Heart left ventricle (tissue), 16 donors: ENCODE results near the gene SLC22A23. TPM values are rescaled to one million over a fixed set of nuclear protein-coding genes. Genes with fewer than 3 reads are reported as not detected.

Source experiments
- ATAC-seq, 4 donors: fragments of 200-7000 bp; cut with Tn5 transposase; one replicate each; pipeline ENCODE4 v1.9.1; 2020 to 2022; ENCODE audit warnings: moderate library complexity in 4 of 4, mild to moderate bottlenecking in 3 of 4, moderate number of reproducible peaks in 1 of 4
- DNase-seq, 5 donors: peaks; one replicate each; pipeline ENCODE4 v3.0.0-alpha.2; 2020
- H3K27ac ChIP-seq, 12 donors: fragments of 200-600 bp; sonication (generic) in 4 of 12; one replicate each; pipeline versions ENCODE4 v1.5.0 to v1.8.0; 2016 to 2022; ENCODE audit warnings: mild to moderate bottlenecking in 2 of 12
- H3K27me3 ChIP-seq, 9 donors: fragments of 200-600 bp; sonication (generic) in 2 of 9; one replicate each; pipeline versions ENCODE4 v1.5.1 to v1.8.0; 2016 to 2022; ENCODE audit warnings: mild to moderate bottlenecking in 3 of 9
- H3K36me3 ChIP-seq, 9 donors: fragments of 200-600 bp; sonication (generic) in 2 of 9; one replicate each; pipeline versions ENCODE4 v1.5.0 to v1.8.0; 2018 to 2022; ENCODE audit warnings: mild to moderate bottlenecking in 2 of 9
- H3K4me1 ChIP-seq, 12 donors: fragments of 200-600 bp; sonication (generic) in 4 of 12; one replicate each; pipeline versions ENCODE4 v1.5.0 to v1.8.0; 2016 to 2022; ENCODE audit warnings: mild to moderate bottlenecking in 3 of 12
- H3K4me3 ChIP-seq, 12 donors: fragments of 200-600 bp; sonication (generic) in 4 of 12; one replicate each; pipeline versions ENCODE4 v1.5.0 to v1.8.0; 2017 to 2022; ENCODE audit warnings: mild to moderate bottlenecking in 9 of 12, moderate library complexity in 4 of 12
- H3K9me3 ChIP-seq, 12 donors: fragments of 200-600 bp; sonication (generic) in 4 of 12; one replicate each; pipeline versions ENCODE4 v1.5.0 to v1.8.0; 2016 to 2022; ENCODE audit warnings: mild to moderate bottlenecking in 1 of 12
- POLR2A ChIP-seq, 2 donors: fragments of 450-650 bp; IDR thresholded peaks; one replicate each; pipeline ENCODE4 v1.6.1; 2017; ENCODE audit warnings: antibody characterized with exemption in 2 of 2, mild to moderate bottlenecking in 2 of 2, moderate library complexity in 2 of 2
- WGBS, 4 donors: extraction: QIAGEN DNeasy Blood & Tissue Kit in 2 of 4; methylation state at CpG; one replicate each; pipeline versions ENCODE4 v1.1.5 to v1.1.7; 2013 to 2018; 5-methylcytosine and 5-hydroxymethylcytosine counted together
- intact Hi-C, 10 donors: fragments of 100-400 bp; cut with DNase I; formaldehyde crosslinking; loops; one replicate each; pipeline versions ENCODE4 v1.11.1 to v1.14.2; 2022
- polyA plus RNA-seq, 2 donors: library from polyadenylated mRNA; stranded (reverse); fragments of 200-250 nt; gene quantifications; one replicate each; pipeline ENCODE4 v1.2.3, GENCODE V29; 2013
- total RNA-seq, 9 donors: library from RNA; depleted of rRNA in 2 of 9; stranded (reverse); fragments of >200 nt in 2 of 9; fragmentation: NEBNext Ultra II Directional in 3 of 9; extraction: Animal tissue kit (Norgen Biotek cat#: 25700) in 3 of 9; gene quantifications; one replicate each; pipeline versions ENCODE4 v1.1.0 to v1.2.4, GENCODE V29; 2016 to 2023
- TF ChIP-seq, protein P1 (sequence below), 12 donors: fragments of 200-600 bp; sonication (generic) in 4 of 12; IDR thresholded peaks; one replicate each; pipeline versions ENCODE4 v1.5.0 to v1.8.0; 2018 to 2022; ENCODE audit warnings: antibody characterized with exemption in 12 of 12, mild to moderate bottlenecking in 5 of 12
- donor health status: ischemic (EF 13 %, LVEDD 7.1; RV severe dilation, severe dysfunction).
- donor health status: healthy with polysubstance abuse.
- donor health status: DM: no; HTN: yes; CAD: no.
- donor health status: DM: no; HTN: no; CAD: no.
- donor health status: ischemic (EF 25% LVEDD 6.9; RV normal size, moderate dysfunction).
- donor health status: ischemic (EF 25% LVEDD 5.7; RV mildly dilated, moderate dysfunction).
- donor health status: healthy.
- donor health status: DM: yes; HTN: yes; CAD: no.
- donor health status: ischemic (EF 35%, LVEDD 5.7; RV mildly dilated, moderate dysfunction).
- donor health status: nonischemic (EF 11% LVEDD 7.7; RV severe dilation, severe dysfunction).
- donor health status: DM: yes; HTN: yes; CAD: no.
- donor health status: PGD.
- donor health status: ischemic (EF 29% LVEDD 5.4; RV normal size, mild dysfunction).
- donor health status: nonischemic (EF 23%, LVEDD 6.1; RV moderate dilation, normal function).

Gene SLC22A23
- total and polyA plus RNA-seq, 11 donors: 2.9 to 12.4 (median 5.2) TPM

DNA sequence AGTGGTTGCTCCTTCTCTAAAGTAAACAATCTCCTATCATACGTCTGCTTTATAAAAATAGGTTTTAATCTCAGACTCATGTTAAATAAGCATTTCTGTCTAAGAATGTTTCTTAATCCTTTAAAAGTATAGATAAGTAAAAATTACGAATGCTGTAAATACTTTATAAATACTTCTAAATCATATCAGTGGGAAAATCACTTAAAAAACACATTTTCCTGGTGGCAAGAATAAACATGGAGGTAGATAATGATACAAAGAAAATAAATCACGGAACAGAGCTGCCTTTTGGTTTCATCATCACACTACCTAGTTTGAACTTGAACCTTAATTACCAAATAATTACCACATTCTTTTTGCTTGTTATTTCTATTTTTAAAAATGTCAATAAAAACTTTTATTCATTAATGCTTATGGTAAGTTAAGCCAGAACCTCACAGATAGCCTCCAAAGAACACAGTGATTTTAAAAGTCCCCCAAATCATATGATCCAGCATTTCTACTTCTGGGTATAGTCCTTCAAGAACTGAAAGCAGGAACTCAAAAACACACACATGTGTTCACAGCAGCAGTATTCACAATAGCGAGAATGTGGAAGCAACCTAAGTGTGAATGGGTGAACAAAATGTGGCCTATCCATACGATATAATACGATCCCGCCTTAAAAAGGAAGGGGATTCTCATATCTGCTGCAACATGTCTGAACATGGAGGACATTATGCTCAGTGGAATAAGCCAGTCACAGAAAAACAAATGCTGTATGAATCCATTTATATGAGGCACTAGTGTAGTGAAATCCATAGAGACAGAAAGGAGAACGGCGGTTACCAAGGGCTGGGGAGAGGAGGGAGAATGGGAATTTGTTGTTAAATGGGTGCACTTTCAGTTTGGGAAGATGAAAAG lies 72.4 kb downstream of the SLC22A23 start:
- no peak for TF ChIP-seq POLR2A (IDR thresholded peaks at IDR 0.05)
- TF ChIP-seq, protein P1, sequence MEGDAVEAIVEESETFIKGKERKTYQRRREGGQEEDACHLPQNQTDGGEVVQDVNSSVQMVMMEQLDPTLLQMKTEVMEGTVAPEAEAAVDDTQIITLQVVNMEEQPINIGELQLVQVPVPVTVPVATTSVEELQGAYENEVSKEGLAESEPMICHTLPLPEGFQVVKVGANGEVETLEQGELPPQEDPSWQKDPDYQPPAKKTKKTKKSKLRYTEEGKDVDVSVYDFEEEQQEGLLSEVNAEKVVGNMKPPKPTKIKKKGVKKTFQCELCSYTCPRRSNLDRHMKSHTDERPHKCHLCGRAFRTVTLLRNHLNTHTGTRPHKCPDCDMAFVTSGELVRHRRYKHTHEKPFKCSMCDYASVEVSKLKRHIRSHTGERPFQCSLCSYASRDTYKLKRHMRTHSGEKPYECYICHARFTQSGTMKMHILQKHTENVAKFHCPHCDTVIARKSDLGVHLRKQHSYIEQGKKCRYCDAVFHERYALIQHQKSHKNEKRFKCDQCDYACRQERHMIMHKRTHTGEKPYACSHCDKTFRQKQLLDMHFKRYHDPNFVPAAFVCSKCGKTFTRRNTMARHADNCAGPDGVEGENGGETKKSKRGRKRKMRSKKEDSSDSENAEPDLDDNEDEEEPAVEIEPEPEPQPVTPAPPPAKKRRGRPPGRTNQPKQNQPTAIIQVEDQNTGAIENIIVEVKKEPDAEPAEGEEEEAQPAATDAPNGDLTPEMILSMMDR (IDR thresholded peaks at IDR 0.05): no peak
- Histone ChIP-seq H3K27me3 (no peaks in the 10 kb centered on the region), H3K4me1 (peaks cover 0 to 27% (median 10%) of the 10 kb centered on the region in 12 donors), H3K36me3 (no peaks in the 10 kb centered on the region), H3K4me3 (no peak overlapping the region), H3K27ac (no peak overlapping the region), H3K9me3 (no peaks in the 10 kb centered on the region)
- intact Hi-C loops: no loop called here
- peak in 1 of 4 donors; percentile 26 for ATAC-seq
- 84 to 92% (median 89%) methylated on average over 9 of the region's 9 CpGs for WGBS, 4 donors
- no peak for DNase-seq

GRCh38 chr6:3383525-3383924 lies 73.3 kb downstream of the SLC22A23 start:
- H3K27me3 ChIP-seq: no peaks in the 10 kb centered on the region
- peaks cover 0 to 27% (median 10%) of the 10 kb centered on the region in 12 donors for H3K4me1 ChIP-seq
- 65 to 75% (median 70%) methylated on average over 8 of the region's 8 CpGs for WGBS, 4 donors
- peak in 1 of 4 donors; percentile 14 for ATAC-seq
- H3K9me3 ChIP-seq: no peaks in the 10 kb centered on the region
- no peak overlapping the region for H3K4me3 ChIP-seq
- no peaks in the 10 kb centered on the region for H3K36me3 ChIP-seq
- intact Hi-C loops: no loop called here
- no peak overlapping the region for H3K27ac ChIP-seq
- no peak for DNase-seq
- TF ChIP-seq POLR2A (IDR thresholded peaks at IDR 0.05): no peak
- TF ChIP-seq, protein P1 (IDR thresholded peaks at IDR 0.05): no peak

DNA sequence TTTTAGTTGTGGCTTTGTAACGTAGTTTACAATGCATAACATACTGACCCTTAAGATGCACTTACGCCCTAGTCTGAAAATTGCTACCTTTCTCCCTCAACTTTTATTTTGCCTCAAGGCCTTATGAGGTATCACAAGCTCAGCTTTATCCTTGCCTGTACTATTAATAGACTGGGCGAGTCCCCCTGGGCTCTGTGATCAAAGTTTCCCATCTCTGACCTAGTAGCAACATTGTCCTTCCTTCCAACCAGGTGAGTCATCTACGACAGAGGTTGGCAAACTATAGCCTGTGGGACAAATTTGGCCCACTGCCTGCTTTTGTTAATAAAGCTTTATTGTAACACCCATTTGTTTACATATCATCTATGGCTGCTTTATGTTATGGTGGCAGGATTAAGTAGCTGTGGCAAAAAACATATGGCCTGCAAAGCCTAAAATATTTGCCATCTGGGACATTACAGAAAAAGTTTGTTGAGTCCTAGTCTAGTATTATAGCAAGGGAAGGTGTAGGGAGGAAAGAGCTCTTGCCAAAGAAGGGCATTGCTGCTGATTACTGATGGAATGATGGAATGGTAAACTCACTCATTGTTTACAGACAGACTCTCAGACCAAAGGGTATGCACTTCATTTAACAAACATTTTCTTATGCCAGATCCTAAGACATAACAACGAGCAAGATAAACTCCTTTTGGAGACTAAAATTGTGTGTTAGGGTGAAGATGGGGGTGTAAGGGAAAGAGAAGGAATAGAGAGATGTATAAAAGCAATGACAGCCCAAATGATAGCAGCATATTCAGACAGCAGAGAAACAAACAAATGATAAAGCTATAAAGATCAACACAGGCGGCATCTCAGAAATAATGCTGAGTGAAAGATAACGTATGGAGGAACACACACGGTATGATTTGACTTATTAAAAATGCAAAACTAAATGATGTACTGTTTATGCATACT lies 74.2 kb downstream of the SLC22A23 start:
- Histone ChIP-seq H3K27ac (no peak overlapping the region), H3K27me3 (no peaks in the 10 kb centered on the region), H3K4me1 (peaks cover 0 to 31% (median 10%) of the 10 kb centered on the region in 12 donors), H3K4me3 (no peak overlapping the region), H3K9me3 (no peaks in the 10 kb centered on the region), H3K36me3 (no peaks in the 10 kb centered on the region)
- TF ChIP-seq, protein P1 (IDR thresholded peaks at IDR 0.05): no peak
- TF ChIP-seq POLR2A (IDR thresholded peaks at IDR 0.05): no peak
- 81 to 88% (median 83%) methylated on average over 8 of the region's 8 CpGs for WGBS, 4 donors
- ATAC-seq (peak in 1 of 4 donors; percentile 17), DNase-seq (no peak)
- intact Hi-C loops: no loop called here
